HepG2 (cell line): ENCODE results near the gene ECD. TPM values are rescaled to one million over a fixed set of nuclear protein-coding genes. Genes with fewer than 3 reads are reported as not detected.

Source experiments
- ATF7 ChIP-seq, 2 experiments: fragments of 450-650 bp in 1 of 2; sonication (generic) in 1 of 2; formaldehyde crosslinking in 1 of 2; IDR thresholded peaks; 2 replicates each; pipeline versions ENCODE4 v1.4.0 to v1.6.1; 2016 to 2020; ENCODE audit warnings: antibody characterized with exemption in 1 of 2, mild to moderate bottlenecking in 1 of 2, missing genetic modification reagents in 1 of 2
- BORCS8-MEF2B ChIP-seq: sonication (generic); formaldehyde crosslinking; IDR thresholded peaks from 2 replicates; pipeline ENCODE4 v1.8.0; 2022; ENCODE audit warnings: mild to moderate bottlenecking, missing genetic modification reagents
- CREB3 ChIP-seq: sonication (generic); formaldehyde crosslinking; IDR thresholded peaks from 2 replicates; pipeline ENCODE4 v1.5.0; 2020; ENCODE audit warnings: missing genetic modification reagents
- ETV5 ChIP-seq: IDR thresholded peaks from 2 replicates; pipeline ENCODE4 v1.6.1; 2018; ENCODE audit warnings: missing biosample characterization, missing genetic modification reagents, inconsistent platforms, borderline replicate concordance
- FOXK1 ChIP-seq: sonication (generic); formaldehyde crosslinking; IDR thresholded peaks from 2 replicates; pipeline ENCODE4 v1.4.0; 2020; ENCODE audit warnings: low read depth, missing genetic modification reagents, borderline replicate concordance
- KLF9 ChIP-seq: IDR thresholded peaks from 2 replicates; pipeline ENCODE4 v1.6.1; 2016; ENCODE audit warnings: low read depth
- MAF1 ChIP-seq: sonication (generic); formaldehyde crosslinking; IDR thresholded peaks from 2 replicates; pipeline ENCODE4 v1.5.0; 2020; ENCODE audit warnings: missing genetic modification reagents, borderline replicate concordance
- MAFF ChIP-seq: IDR thresholded peaks from 2 replicates; pipeline ENCODE4 v1.6.1; 2011; ENCODE audit warnings: low read depth, low read length, improper control_type of control experiment
- MEIS1 ChIP-seq: sonication (generic); formaldehyde crosslinking; IDR thresholded peaks from 2 replicates; pipeline ENCODE4 v1.9.0; 2021; ENCODE audit warnings: mild to moderate bottlenecking, missing genetic modification reagents, moderate library complexity, borderline replicate concordance
- MIXL1 ChIP-seq: IDR thresholded peaks from 2 replicates; pipeline ENCODE4 v1.6.1; 2016
- PREB ChIP-seq: sonication (generic); formaldehyde crosslinking; IDR thresholded peaks from 2 replicates; pipeline ENCODE4 v1.4.0; 2020; ENCODE audit warnings: missing genetic modification reagents
- SMARCC2 ChIP-seq: fragments of 450-650 bp; IDR thresholded peaks from 2 replicates; pipeline ENCODE4 v1.6.1; 2017; ENCODE audit warnings: antibody characterized with exemption, mild to moderate bottlenecking
- SSRP1 ChIP-seq: IDR thresholded peaks from 2 replicates; pipeline ENCODE4 v1.6.1; 2016; ENCODE audit warnings: control low read depth
- TBL1XR1 ChIP-seq: fragments of 150-350 bp; IDR thresholded peaks from 2 replicates; pipeline ENCODE4 v1.6.1; 2014; ENCODE audit warnings: borderline replicate concordance, low read length; ENCODE audit not compliant: partially characterized antibody
- TERF1 ChIP-seq: sonication (generic); formaldehyde crosslinking; IDR thresholded peaks from 2 replicates; pipeline ENCODE4 v1.8.0; 2022; ENCODE audit warnings: mild to moderate bottlenecking, missing genetic modification reagents, moderate library complexity
- TFDP1 ChIP-seq: IDR thresholded peaks from 2 replicates; pipeline ENCODE4 v1.6.1; 2016; ENCODE audit warnings: missing compliant biosample characterization, missing genetic modification reagents, borderline replicate concordance
- ZBTB7A ChIP-seq: sonication (generic); formaldehyde crosslinking; IDR thresholded peaks from 2 replicates; pipeline ENCODE4 v1.8.0; 2022; ENCODE audit warnings: mild to moderate bottlenecking, missing genetic modification reagents
- ZC3H4 ChIP-seq: sonication (generic); formaldehyde crosslinking; IDR thresholded peaks from 2 replicates; pipeline ENCODE4 v1.4.0; 2020; ENCODE audit warnings: missing genetic modification reagents, borderline replicate concordance
- ZKSCAN8 ChIP-seq: IDR thresholded peaks from 2 replicates; pipeline ENCODE4 v1.6.1; 2016; ENCODE audit warnings: borderline replicate concordance, missing genetic modification reagents, missing compliant biosample characterization
- ZNF205 ChIP-seq: IDR thresholded peaks from 2 replicates; pipeline ENCODE4 v1.6.1; 2018; ENCODE audit warnings: missing biosample characterization, missing genetic modification reagents
- ZNF263 ChIP-seq: sonication (generic); formaldehyde crosslinking; IDR thresholded peaks from 2 replicates; pipeline ENCODE4 v1.4.0; 2020; ENCODE audit warnings: missing genetic modification reagents
- ZNF414 ChIP-seq: sonication (generic); formaldehyde crosslinking; IDR thresholded peaks from 2 replicates; pipeline ENCODE4 v1.5.0; 2020; ENCODE audit warnings: missing genetic modification reagents
- ZNF550 ChIP-seq: sonication (generic); formaldehyde crosslinking; IDR thresholded peaks from 2 replicates; pipeline ENCODE4 v1.4.0; 2020; ENCODE audit warnings: mild to moderate bottlenecking, missing genetic modification reagents, borderline replicate concordance
- ZNF788 ChIP-seq: sonication (generic); formaldehyde crosslinking; IDR thresholded peaks from 2 replicates; pipeline ENCODE4 v1.5.0; 2020; ENCODE audit warnings: mild to moderate bottlenecking, missing genetic modification reagents, borderline replicate concordance
- ZSCAN5A ChIP-seq: sonication (generic); formaldehyde crosslinking; IDR thresholded peaks from 2 replicates; pipeline ENCODE4 v1.8.0; 2022; ENCODE audit warnings: mild to moderate bottlenecking, missing genetic modification reagents, borderline replicate concordance
- polyA plus RNA-seq, 8 experiments: library from polyadenylated mRNA; depleted of rRNA in 3 of 8; stranded (reverse) in 7 of 8; unstranded in 1 of 8; fragments of >200 nt; fragmentation: Illumina TruSeq in 4 of 8; extraction: Trizol in 4 of 8; gene quantifications; 2 replicates each; pipeline versions ENCODE4 v1.2.1 to v1.2.3, GENCODE V29; 2011 to 2016; ENCODE audit warnings: low read depth in 4 of 8, missing spikeins in 1 of 8, mixed read lengths in 1 of 8; ENCODE audit not compliant: insufficient read depth in 1 of 8
- total RNA-seq, 5 experiments: library from RNA; depleted of rRNA; stranded (reverse); fragments of >200 nt; fragmentation: Illumina TruSeq; extraction: Trizol; gene quantifications; 2 replicates each; pipeline ENCODE4 v1.2.3, GENCODE V29; 2016; ENCODE audit warnings: low read depth in 1 of 5

ECD gene
- total and polyA plus RNA-seq, 2 of the 13 experiments (the other 11 are each of a cell fraction or from before 2014, with no cell fraction given): 21.5 to 27.6 TPM

GRCh38 chr10:73110345-73110849 lies 57.4 kb downstream of the ECD start, which contains the start of gene NUDT13 (continued):
- TF ChIP-seq PREB (CRISPR knock-in tag) (no peak), TFDP1 (CRISPR knock-in tag) (no peak), ETV5 (CRISPR knock-in tag) (peak; percentile 84), ATF7 (IDR thresholded peaks at IDR 0.05) (no peak), ATF7 (CRISPR knock-in tag; IDR thresholded peaks at IDR 0.05) (no peak), ZC3H4 (CRISPR knock-in tag) (no peak), ZNF263 (CRISPR knock-in tag) (no peak), ZNF788 (CRISPR knock-in tag) (peak; percentile 43; the same call in 1 of the 2 replicates), ZKSCAN8 (CRISPR knock-in tag) (no peak), MIXL1 (CRISPR knock-in tag) (peak; percentile 66), BORCS8-MEF2B (CRISPR knock-in tag) (no peak), KLF9 (CRISPR knock-in tag) (no peak), ZNF205 (CRISPR knock-in tag) (no peak; the same call in 1 of the 2 replicates), MAF1 (CRISPR knock-in tag) (0 out of 2 replicates have a peak, but pooled peaks have one; percentile 30), SSRP1 (peak; percentile 95), TBL1XR1 (no peak), SMARCC2 (no peak), ZNF414 (CRISPR knock-in tag) (no peak; the same call in 1 of the 2 replicates), FOXK1 (CRISPR knock-in tag) (peak; percentile 70; the same call in 1 of the 2 replicates), CREB3 (CRISPR knock-in tag) (0 out of 2 replicates have a peak, but pooled peaks have one; percentile 20), MAFF (no peak), ZSCAN5A (CRISPR knock-in tag) (no peak), ZNF550 (CRISPR knock-in tag) (no peak), MEIS1 (CRISPR knock-in tag) (peak; percentile 19; the same call in 1 of the 2 replicates), TERF1 (CRISPR knock-in tag) (no peak), ZBTB7A (CRISPR knock-in tag) (no peak)
